Suppressor macrophage treated with lipopolysaccharide for 4 hours (primary cell): ENCODE results near the gene CDHR5.
A peak's percentile ranks its signal among the peaks of the same experiment; 100 is the strongest.

Experiments
- DNase-seq: peaks from one replicate; pipeline ENCODE4 v3.0.0-alpha.2; 2020

CDHR5 gene

GRCh38 chr11:608791-609251 lies 15.9 kb downstream of the CDHR5 start:
- no peak for DNase-seq

GRCh38 chr11:607971-608659 lies 16.6 kb downstream of the CDHR5 start:
- no peak for DNase-seq

- DNase-seq, result no peak
Measured at GRCh38 chr11:607020-607780, 17.6 kb downstream of the CDHR5 start.

GRCh38 chr11:606245-606644 lies 18.5 kb downstream of the CDHR5 start:
- no peak for DNase-seq

GRCh38 chr11:605286-606129 lies 19.2 kb downstream of the CDHR5 start:
- no peak for DNase-seq

GRCh38 chr11:603154-603553 lies 21.6 kb downstream of the CDHR5 start:
- no peak for DNase-seq

GRCh38 chr11:601573-602245 lies 23.0 kb downstream of the CDHR5 start:
- DNase-seq, result no peak

GRCh38 chr11:598005-598680 lies 26.6 kb downstream of the CDHR5 start:
- DNase-seq, result no peak

- DNase-seq, result no peak
Measured at GRCh38 chr11:597166-597725, 27.5 kb downstream of the CDHR5 start.

- no peak for DNase-seq
Measured at GRCh38 chr11:596374-596773, 28.4 kb downstream of the CDHR5 start.

GRCh38 chr11:595400-595799 lies 29.4 kb downstream of the CDHR5 start:
- DNase-seq, result no peak

GRCh38 chr11:593347-593746 lies 31.4 kb downstream of the CDHR5 start:
- no peak for DNase-seq

GRCh38 chr11:592918-593317 lies 31.8 kb downstream of the CDHR5 start:
- DNase-seq, result no peak

- no peak for DNase-seq
Measured at GRCh38 chr11:592501-592900, 32.3 kb downstream of the CDHR5 start.

GRCh38 chr11:590997-591396 lies 33.8 kb downstream of the CDHR5 start:
- DNase-seq, result no peak

GRCh38 chr11:589798-590197 lies 35.0 kb downstream of the CDHR5 start:
- DNase-seq, result no peak

- peak; percentile 91 for DNase-seq
Measured at GRCh38 chr11:587978-588380, 36.8 kb downstream of the CDHR5 start.

GRCh38 chr11:587546-587945 lies 37.2 kb downstream of the CDHR5 start:
- no peak for DNase-seq

GRCh38 chr11:586376-587316 lies 38.1 kb downstream of the CDHR5 start:
- no peak for DNase-seq

GRCh38 chr11:584287-584686 lies 40.5 kb downstream of the CDHR5 start:
- no peak for DNase-seq

- no peak for DNase-seq
Measured at GRCh38 chr11:581752-582151, 43.0 kb downstream of the CDHR5 start.
